ENCODE data around the gene CORO2B.

The CORO2B gene

GRCh38 chr15:68653031-68653635, 74.3 kb downstream of the CORO2B start:
- no peak for DNase-seq

GRCh38 chr15:68653801-68654200, 75.0 kb downstream of the CORO2B start:
- DNase-seq, result no peak

- no peak for DNase-seq
These were observed 76.2 kb downstream of the CORO2B start for GRCh38 chr15:68654786-68655560.

- DNase-seq, result no peak
These were observed 77.1 kb downstream of the CORO2B start for GRCh38 chr15:68655686-68656437.

GRCh38 chr15:68656438-68656739, 77.6 kb downstream of the CORO2B start:
- DNase-seq, result no peak

GRCh38 chr15:68658151-68658550, 79.4 kb downstream of the CORO2B start:
- DNase-seq, result no peak

GRCh38 chr15:68658641-68659358, 80.0 kb downstream of the CORO2B start:
- DNase-seq, result no peak

GRCh38 chr15:68663526-68663925, 84.7 kb downstream of the CORO2B start:
- DNase-seq, result no peak

GRCh38 chr15:68666120-68666811, 87.5 kb downstream of the CORO2B start:
- no peak for DNase-seq

- DNase-seq, result no peak
These were observed 88.1 kb downstream of the CORO2B start for GRCh38 chr15:68666812-68667450.

GRCh38 chr15:68667800-68668625, 89.2 kb downstream of the CORO2B start:
- no peak for DNase-seq

- DNase-seq, result no peak
These were observed 90.3 kb downstream of the CORO2B start for GRCh38 chr15:68668926-68669600.

GRCh38 chr15:68672251-68672650, 93.5 kb downstream of the CORO2B start:
- no peak for DNase-seq

GRCh38 chr15:68672781-68673205, 94.0 kb downstream of the CORO2B start:
- no peak for DNase-seq

GRCh38 chr15:68674975-68675374, 96.2 kb downstream of the CORO2B start:
- peak; percentile 71 to 78 for DNase-seq

GRCh38 chr15:68676011-68676605, 97.3 kb downstream of the CORO2B start:
- no peak for DNase-seq

GRCh38 chr15:68676926-68677325, 98.1 kb downstream of the CORO2B start:
- no peak for DNase-seq

- DNase-seq, result no peak
These were observed 99.2 kb downstream of the CORO2B start for GRCh38 chr15:68677996-68678395.

- no peak for DNase-seq
These were observed 100.0 kb downstream of the CORO2B start for GRCh38 chr15:68678746-68679145.

- no peak for DNase-seq
These were observed 100.4 kb downstream of the CORO2B start for GRCh38 chr15:68679161-68679560.

Measured in inflammatory macrophage treated with lipopolysaccharide for 1 hour (primary cell).